ENCODE data around the gene RNF114.
"Not testable (repeated sequence)": the region's sequence is repeated elsewhere in the genome, so short reads cannot be mapped to it uniquely, and the experiment has no call there.

The RNF114 gene

GRCh38 chr20:49966861-49967260 lies 30.7 kb downstream of the RNF114 start:
- no peak for DNase-seq (ENCODE audit: low spot score)
- in situ Hi-C loops (cut with MboI; ENCODE audit: low pct_unique_long_range_greater_than_20kb, low sequenced_read_pairs, unreplicated experiment), result no loop called here
- TF ChIP-seq CTCF (IDR thresholded peaks at IDR 0.05; ENCODE audit: extremely low read depth, insufficient read depth, missing control alignments), result no peak

DNA sequence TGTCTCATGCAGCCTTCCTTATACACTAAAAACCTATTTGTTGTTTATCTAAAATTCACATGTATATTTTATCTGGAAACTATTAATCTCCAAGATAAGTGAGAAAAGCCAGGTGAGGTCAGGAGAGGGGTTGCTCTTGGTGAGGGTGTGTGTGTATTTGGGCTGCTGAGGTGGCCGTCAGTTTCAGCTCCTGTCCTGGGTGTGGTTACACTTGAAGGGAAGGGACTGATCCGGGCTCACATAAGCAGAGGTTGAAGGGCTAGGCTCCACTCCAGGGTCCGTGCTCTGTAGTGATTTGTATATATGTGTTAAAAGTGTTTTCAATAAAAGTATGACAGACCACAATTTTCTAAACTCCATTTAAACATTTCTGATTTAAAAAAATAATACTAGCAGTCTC lies 33.0 kb downstream of the RNF114 start:
- in situ Hi-C loops (cut with MboI; ENCODE audit: low pct_unique_long_range_greater_than_20kb, low sequenced_read_pairs, unreplicated experiment), result no loop called here
- DNase-seq (ENCODE audit: low spot score), result no peak
- no peak for TF ChIP-seq CTCF (IDR thresholded peaks at IDR 0.05; ENCODE audit: extremely low read depth, insufficient read depth, missing control alignments)

DNA sequence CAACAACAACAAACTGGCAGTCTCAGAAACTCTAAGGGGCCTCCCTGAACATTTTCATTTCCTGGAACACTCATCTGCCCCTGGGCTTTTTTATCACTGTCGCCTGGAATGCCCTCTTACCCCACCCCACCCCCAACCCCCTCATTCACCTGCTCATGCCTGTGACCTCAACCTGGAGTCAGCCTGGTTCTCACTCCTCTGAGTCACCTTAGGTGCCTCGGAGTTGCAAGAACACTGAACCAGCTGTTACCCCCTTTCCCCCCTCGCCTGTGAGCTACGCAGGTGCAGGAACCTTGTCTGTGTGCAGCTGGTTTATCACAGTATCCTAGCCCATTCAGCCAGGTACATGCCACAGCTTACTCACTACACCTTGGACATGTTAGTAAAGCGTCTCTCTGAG lies 33.7 kb downstream of the RNF114 start:
- no peak for DNase-seq (ENCODE audit: low spot score)
- no peak for TF ChIP-seq CTCF (IDR thresholded peaks at IDR 0.05; ENCODE audit: extremely low read depth, insufficient read depth, missing control alignments)
- in situ Hi-C loops (cut with MboI; ENCODE audit: low pct_unique_long_range_greater_than_20kb, low sequenced_read_pairs, unreplicated experiment), result loop anchor here (10.0 kb wide), 1 partner anchor 105 kb away; no protein-coding TSS in a partner anchor

GRCh38 chr20:49970498-49970897 lies 34.3 kb downstream of the RNF114 start:
- in situ Hi-C loops (cut with MboI; ENCODE audit: low pct_unique_long_range_greater_than_20kb, low sequenced_read_pairs, unreplicated experiment), result loop anchor here (10.0 kb wide), 1 partner anchor 104 kb away; no protein-coding TSS in a partner anchor
- no peak for DNase-seq (ENCODE audit: low spot score)
- no peak for TF ChIP-seq CTCF (IDR thresholded peaks at IDR 0.05; ENCODE audit: extremely low read depth, insufficient read depth, missing control alignments)

DNA sequence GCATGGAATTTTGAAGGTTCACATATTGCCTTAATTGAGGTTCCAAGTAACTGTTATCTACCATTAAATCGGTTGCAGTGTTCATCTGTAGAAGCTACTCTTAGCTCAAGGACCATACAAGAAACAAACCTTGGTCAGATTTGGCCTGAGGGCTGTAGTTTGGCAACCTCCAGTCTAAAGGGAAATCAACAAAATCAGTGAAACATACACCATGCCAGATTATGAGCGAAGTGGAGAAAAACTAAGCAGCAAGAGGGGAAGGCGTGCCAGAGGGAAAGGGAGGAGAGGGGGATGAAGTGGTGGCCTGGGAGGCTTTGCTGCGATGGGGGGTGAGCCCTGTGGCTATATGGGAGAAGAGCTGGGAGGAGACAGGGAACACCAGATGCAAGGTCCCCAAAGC lies 37.8 kb downstream of the RNF114 start:
- no peak for TF ChIP-seq CTCF (IDR thresholded peaks at IDR 0.05; ENCODE audit: extremely low read depth, insufficient read depth, missing control alignments)
- DNase-seq (ENCODE audit: low spot score), result no peak
- in situ Hi-C loops (cut with MboI; ENCODE audit: low pct_unique_long_range_greater_than_20kb, low sequenced_read_pairs, unreplicated experiment), result loop anchor here (10.0 kb wide), 1 partner anchor 101 kb away; no protein-coding TSS in a partner anchor

GRCh38 chr20:49976542-49976941 lies 40.3 kb downstream of the RNF114 start:
- no peak for TF ChIP-seq CTCF (IDR thresholded peaks at IDR 0.05; ENCODE audit: extremely low read depth, insufficient read depth, missing control alignments)
- in situ Hi-C loops (cut with MboI; ENCODE audit: low pct_unique_long_range_greater_than_20kb, low sequenced_read_pairs, unreplicated experiment), result loop anchor here (10.0 to 25.0 kb wide), 2 partner anchors 98 to 211 kb away; partner anchors contain the start of gene CEBPB
- DNase-seq (ENCODE audit: low spot score), result no peak

DNA sequence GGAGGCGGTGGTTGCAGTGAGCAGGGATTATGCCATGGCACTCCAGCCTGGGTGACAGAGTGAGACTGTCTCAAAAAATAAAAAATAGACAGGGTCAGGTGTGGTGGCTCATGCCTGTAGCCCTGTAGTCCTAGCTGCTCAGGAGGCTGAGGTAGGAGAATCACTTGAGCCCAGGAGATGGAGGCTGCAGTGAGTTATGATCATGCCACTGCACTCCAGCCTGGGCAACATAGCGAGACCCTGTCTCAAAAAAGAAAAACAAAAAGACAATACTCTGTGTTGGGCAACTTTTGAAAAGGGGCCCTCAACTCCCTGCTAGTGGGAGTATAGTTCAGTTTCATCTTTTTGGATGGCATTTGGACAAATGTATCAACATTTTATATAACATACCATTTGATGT lies 41.5 kb downstream of the RNF114 start:
- not testable (repeated sequence) for DNase-seq (ENCODE audit: low spot score)
- in situ Hi-C loops (cut with MboI; ENCODE audit: low pct_unique_long_range_greater_than_20kb, low sequenced_read_pairs, unreplicated experiment), result loop anchor here (10.0 to 25.0 kb wide), 2 partner anchors 97 to 210 kb away; partner anchors contain the start of gene CEBPB

Data from GM13977 (cell line).